Measurements from ENCODE around the gene RFX2.

RFX2 gene

DNA sequence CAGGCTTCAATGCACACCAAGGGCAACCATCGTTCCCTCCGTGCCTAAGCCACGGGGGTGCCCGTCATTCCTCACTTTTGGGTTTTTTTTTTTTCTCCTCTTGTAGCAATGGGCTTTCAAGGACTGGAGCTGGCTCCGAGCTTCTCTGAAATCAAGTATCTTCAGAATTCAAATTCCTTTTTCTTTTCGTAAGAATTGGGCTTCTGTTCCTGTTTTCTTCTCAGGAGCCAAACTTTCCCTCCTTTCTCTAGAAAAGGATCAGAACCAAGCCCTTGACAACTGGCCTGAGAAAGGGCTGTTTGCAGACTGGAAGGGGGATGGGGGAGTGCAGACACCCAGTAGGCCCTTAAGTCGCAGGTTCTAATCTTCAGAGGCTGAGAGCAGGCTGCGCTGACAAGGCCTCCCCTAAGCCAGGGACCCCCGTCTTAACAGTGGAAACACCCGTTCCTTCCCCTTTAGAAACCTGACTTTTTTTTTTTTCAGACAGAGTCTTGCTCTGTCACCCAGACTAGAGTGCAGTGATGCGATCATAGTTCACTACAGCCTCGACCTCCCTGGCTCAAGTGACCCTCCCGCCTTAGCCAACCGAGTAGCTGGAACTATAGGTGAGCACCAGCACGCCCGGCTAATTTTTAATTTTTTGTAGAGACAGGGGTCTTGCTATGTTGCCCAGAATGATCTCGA lies 51.6 kb downstream of the RFX2 start:
- DNase-seq, result no peak

DNA sequence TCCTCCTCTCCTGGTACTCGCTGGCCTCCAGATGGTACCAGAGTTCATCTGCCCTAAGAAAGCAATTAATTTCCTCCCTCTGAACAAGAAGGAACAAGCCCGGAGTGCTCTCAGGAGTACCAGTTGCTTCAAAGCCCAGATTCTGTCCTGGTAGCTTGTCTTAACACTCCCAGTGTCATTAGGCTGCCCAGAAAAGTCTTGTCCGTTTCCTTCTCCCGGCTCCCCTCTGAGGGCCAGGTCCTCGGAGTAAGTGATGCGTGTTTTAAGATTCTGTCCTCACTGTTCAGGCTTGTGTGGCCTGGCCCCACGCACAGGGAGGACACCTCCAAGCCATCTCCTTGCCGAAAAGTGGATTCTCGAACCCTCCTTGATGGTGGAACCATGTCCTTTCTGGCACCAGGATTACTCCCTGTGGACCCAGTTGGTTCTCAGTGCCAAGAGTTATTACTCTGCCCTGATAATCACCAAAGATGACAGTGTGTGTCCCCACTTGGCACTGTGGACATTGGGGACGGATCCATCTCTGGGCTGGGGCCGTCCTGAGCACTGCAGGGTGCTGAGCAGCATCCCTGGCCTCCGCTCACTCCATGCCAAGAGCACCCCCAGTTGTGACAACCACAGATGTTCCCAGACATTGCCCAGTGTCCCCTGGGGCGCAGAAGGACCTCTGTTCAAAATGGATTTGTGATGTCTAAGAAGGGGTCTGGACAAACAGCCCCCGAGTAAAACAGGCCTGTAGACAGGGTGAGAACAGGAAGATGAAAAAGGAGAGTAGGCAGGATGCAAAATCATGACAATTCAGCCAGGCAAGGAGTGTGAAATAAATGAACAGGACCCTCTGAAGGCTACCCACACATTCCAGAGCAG lies 52.4 kb downstream of the RFX2 start:
- DNase-seq, result no peak

DNA sequence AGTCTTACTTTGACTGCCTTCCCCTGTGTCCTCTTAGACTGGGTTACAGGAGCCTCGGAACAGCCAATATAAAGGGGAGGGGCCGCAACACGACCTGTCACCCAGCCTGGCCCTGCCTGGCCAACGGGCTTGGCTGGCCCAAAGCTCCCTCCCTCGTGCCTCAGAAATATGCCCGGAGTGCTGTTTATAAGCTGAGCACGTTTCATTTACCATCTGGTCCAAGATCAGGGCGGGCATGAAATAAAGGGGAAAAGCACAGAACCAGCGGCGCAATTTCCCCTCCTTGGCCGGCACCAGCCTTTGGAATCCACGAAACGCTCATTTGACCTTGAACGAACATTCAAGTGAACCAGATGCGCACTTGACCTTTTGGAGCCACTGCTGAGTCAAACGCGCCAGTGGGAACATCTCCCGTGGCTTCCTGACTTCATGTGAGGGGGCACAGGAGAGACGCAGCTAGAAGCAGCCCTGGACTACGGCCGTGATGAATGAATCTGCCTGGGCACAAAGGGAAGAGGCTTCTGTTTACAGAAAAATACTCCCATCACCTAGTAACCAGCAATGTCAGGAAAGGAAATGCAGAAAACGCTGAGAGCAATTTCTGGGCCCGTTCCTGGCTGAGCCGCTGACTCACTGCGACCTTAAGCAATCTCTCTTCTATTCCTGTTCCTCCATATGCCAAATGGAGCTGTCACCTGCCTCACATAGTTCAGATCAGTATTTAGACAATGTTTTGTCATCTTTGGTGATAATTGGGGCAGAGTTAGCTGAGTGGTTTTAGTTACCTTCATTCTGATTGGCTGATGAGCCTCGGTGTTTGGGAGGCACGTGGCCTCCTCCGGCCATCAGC lies 53.3 kb downstream of the RFX2 start:
- DNase-seq, result peak; percentile 91

DNA sequence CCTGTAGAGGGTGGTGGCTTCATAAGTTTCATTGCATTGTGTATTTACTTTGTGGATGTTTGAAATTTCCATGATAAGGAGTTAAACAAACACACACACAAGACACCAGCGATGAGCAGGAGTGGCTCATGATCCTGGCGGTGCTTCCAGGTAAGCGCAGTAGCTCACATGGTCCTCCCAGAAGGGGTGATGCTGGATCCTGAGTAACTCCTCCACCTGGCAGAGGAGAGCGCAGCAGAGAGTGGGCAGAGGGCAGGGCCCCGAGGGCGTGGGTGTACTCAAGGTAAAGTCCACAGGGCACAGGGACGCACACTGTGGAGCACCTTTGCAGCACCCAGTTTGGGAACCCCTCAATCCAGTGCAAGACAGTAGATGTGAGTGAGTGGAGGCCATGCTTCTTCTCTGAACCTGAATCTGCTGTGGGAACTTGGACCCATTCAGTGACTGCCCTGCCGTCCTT lies 54.0 kb downstream of the RFX2 start:
- DNase-seq, result no peak

DNA sequence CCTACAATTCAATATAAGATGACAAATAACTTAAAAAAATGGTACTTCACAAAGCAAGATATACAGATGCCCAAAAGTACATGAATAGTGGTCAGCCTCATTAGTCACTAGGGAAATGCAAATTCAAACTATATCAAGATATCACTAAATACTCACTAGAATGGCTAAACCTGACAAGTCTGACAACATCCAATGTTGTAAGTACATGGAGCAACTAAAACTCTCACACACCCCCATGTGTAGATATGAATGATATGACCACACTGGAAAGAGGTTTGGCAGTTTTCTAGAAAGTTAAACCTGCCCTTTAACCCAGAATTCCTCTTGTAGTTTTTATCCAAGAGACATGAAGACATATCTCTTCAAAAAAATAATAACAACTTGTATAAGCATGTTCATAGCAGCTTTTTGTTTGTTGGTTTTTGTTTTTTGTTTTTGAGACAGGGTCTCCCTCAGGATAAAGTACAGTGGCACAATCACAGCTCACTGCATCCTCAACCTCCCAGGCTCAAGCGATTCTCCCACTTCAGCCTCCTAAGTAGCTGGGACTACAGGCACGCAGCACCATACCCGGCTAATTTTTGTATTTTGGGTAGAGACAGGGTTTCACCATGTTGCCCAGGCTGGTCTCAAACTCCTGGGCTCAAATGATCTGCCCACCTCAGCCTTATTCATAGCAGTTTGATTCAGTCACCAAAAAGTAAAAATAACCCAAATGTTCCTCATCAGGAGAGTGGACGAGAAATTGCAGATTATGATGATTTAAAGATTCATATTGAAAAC lies 55.1 kb downstream of the RFX2 start:
- no peak for DNase-seq

DNA sequence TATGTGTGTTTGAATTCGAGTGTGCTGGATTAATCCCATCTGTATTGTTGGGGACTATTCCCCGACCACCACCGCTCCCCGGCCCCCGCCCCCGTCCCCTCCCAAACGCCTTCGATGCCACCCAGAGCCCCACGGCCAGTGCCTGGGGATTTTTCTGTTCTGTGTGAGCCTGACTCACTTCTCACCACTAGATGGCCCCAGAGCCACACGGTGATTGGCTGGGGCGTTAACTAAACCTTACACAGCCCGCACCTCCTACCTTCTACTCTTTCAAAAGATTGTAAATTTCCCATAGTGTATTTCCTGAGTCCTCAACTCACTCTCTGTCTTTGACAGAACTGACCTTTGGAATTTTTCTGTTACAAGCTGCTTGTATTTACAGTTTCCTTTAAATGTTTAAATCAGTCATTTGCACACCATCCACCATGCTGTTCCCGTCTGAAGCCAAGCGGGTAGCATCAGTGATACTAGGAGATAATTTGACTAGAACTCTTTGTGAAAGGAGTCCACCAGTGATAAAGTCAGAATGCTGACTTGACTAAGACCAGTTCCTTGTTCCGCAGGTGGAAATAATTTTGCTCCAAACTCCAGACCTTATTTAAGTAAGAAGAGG lies 61.4 kb downstream of the RFX2 start:
- DNase-seq, result peak; percentile 36

DNA sequence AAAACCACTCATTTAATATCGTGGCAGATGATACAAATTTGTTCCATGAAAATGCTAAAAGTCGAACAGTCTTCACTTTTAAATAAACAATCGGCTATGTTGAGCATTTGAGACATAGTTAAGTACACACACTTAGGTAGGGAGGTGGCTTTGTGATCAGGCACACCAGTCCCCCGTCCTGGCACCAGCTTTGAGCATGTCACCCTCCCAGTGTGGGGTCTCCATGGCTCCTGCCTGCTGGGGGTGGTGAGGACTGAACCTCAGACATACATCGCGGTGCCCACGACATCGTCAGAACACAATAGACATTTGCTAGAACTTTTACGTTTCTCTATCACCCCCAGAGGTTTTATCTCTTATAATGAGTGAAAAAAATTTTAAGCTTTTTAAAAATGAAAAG lies 62.0 kb downstream of the RFX2 start:
- no peak for DNase-seq

DNA sequence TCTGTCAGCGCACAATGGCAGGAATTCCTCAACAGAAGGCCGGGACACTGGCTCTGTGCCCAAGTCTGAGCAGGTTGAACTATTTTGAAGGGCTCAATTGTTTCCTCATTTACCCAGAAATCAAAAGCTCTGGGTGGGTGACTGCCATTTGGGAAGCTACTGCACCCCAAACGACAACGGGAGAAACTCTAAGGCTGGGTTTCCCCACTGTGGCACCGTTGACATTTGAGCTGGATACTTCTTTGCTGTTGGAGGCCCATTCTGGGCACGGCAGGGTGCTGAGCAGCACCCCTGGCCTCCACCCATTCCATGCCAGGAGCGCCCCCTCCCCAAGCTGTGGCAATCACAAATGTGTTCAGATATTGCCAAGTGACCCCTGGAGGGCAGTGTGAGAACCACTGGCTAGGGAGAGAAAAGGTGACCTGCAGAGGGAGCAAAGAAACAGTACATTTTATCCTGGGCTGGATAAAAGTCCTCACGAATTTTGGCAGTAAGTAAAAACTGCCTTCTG lies 62.5 kb downstream of the RFX2 start:
- DNase-seq, result no peak

DNA sequence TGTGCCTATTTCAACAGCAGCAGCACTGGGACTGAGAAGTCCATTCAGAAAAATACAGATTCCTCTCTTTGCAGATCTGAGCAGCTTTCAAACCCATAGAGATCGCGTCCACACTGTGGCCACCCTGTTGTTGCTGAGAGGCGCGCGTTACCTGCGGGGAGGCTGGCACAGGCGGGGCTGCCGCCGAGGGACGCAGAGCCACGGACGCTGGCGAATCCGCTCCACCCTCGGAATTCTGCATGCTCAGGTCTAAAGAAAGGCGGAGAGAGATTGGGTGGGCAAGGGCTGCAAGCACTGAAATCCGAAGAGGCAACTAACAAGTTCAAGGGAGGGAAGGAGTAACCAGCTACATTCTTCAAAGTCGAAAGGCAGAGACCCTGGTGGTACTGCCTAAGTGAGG lies 63.0 kb downstream of the RFX2 start:
- no peak for DNase-seq

DNA sequence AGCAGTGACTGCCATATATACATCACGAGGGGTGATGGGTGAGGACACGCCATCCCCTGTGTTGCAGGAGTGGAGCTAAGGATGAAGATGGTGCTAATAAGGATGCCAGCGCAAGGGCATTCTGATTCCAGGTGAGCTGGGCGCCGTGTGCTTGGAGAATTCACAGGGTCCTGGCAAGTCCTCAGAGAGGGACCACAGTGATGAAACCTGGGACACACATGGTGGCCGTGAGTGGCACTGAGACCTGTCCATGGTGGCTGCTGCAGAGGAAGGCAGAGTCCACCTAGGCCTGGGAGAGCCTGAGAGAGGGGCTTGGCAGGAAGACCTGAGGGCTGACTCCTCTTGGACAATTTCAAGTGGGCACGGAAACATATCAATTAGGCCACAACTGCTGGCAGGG lies 65.2 kb downstream of the RFX2 start:
- DNase-seq, result no peak

DNA sequence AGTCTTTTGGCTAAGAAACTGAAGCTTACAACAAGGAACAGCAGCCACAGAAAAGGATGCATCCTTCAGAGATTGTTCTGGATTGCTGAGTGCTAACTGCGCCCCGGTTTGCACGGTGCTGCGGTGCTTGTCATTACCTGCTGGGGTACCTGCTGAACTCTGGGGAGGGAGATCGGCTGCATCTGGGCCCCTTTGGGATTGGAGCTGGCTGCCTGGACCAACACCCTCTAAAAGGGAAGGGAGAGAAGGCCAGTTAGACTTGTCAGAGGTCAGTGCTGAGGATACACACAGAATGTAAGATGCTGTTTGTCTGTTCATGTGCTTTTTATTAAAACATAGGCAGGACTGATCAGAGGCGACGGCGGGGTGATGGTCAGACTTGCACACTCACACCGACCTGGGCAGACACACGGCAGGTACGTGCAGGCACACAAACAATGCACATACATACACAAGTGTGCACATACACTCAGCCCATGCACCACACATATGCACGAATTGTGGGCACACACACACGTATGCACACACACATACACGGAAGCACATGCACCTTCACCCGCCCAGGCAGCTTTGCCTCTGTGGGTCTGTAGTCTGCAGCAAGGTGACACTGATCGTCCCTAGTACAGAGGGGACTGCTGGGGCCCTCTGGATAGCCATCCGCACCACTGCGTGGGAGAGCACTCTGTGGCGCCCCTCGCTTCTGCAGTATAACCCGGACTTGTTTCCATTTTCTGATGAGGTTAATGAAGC lies 66.1 kb downstream of the RFX2 start:
- no peak for DNase-seq

DNA sequence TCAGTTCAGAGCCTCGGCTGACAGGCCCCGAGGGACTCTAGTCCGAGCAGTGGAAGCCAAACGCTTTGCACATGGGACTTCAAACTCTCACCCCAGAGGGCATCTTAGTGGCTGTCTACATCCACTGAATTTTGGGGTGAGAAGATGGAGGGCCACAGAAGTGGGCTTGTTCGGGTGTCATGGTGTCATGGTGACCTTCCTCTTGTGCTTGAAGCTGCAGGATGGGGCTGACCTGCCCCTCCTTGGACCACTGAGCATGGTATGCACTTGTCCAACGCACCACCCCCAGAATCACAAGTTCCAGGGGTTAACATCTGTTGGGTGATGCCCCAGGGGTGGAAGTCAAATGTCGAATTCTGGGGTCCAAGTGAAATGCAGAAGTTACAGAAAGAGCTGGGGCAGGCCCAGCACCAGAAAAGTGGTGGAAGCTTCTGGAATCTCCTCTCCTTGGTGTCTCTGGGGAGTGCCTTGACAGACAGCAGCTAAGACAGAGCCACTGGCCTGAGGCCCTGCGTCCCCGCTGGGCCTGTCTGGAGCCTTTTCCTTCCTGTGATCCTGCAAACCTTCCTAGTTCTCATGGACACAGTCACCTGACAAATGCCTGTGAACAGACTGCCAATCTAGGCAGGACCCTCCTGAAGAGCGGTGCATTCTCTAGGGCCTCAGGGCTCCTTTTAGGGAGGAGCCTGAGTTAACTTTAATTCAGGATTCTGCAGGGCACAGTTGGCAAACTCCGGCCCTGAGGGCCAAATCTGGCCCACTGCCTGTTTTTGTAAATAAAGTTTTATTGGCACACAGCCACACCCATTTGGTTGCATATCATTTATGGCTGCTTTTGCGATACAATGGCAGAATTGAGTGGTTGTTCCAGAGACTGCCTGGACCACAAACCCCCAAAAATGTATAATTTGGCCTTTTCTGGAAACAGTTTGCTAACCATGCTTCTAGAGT lies 67.2 kb downstream of the RFX2 start:
- DNase-seq, result no peak

DNA sequence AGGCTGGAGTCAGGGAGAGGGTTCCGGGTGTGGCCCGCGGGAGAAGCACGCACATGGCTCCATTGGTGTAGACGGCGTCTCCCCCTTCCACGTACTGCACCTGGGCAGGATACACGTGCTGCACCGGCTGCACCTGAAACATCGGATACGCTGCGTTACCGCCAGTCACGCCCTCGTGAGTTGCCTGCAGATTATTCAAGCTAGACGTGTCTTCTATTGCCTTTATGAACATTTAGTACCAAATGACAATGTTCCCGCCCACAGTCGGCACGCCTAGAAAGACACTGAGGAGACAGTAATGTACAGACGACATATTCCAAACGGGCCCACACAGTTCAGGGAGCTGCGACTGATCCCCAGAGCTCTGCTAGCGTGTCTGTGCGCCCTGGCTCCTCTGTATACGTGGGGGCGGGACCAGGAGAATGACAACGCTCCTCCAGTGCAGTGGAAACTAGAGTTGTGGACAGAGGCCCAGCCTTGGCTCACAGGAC lies 68.3 kb downstream of the RFX2 start:
- DNase-seq, result no peak

DNA sequence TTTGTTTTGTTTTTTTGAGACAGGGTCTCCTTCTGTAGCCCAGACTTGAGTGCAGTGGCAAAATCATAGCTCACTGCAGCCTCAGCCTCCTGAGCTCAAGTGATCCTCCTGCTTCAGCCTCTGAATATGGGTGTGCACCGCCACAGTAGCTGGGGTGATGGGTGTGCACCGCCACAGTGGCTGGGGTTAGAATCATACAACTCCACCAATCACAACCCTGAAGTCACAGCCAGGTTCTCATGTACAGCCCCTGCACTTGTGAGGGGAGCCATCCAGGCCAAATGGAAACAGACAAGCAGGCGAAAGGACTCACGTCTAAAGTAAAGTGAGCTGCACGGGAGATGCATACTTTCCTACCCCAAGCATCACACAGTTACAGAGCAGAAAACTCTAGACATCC lies 69.2 kb downstream of the RFX2 start:
- DNase-seq, result no peak

DNA sequence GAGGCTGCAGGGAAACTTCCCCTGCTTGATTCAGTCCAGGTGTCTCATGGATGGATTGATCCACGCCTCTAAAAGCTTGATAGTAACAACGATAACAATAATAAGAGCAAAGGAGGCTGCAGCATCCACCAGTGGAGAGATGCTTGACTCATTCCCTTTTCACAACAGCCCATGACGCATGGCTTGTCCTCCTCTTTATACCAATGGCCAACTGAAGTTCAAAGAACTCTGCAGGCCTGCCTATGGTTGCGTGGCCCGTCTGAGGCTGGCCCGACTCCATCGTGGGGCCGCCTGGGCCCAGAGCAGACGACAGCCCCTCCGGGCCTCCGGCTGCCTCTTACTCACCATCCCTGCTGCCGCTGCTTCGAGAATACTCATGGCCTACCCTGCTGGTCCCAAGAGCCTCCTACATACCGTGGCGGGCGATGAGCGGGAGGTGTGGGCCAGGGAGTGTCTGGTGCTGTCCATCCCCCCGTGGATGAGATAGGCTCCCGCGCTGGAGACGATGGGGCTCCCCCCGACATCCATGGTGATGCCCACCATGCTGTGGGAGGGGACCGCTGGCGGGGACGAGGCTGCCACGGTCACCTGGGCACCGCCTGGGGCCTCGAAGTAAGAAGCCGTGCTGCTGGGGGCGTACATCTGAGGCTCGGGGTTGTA lies 70.6 kb downstream of the RFX2 start:
- no peak for DNase-seq

DNA sequence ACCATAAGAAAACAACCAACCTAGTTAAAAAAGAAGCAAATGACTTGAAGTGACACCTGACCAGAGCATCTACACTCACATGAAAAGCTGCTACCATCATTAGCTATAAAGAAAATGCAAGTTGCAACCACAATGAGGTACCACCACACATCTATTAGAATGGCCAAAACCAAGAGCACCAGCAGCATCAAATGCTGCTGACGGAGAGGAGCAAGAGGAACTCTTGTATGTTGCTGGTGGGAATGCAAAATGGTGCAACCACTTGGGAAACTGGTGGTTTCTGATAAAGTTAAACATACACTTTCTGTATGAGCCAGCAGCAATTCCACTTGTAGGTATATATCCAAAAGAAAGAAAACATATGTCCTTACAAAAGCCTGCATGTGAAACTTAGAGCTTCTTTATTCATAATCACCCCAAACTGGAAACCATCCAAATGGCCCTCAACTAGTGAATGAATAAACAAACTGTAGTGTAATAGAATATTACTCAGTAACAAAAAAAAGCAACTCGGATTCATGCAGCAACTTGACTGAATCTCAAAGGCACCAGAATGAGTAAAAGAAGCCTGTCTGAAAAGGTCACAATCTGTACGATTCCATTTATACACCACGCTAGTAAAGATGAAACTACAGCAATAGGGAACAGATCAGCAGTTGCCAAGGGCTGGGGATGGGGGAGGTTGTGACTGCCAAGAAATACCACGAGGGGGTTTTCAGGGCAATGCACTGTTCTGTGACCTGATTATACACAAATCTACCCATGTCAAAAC lies 71.5 kb downstream of the RFX2 start:
- DNase-seq, result no peak

DNA sequence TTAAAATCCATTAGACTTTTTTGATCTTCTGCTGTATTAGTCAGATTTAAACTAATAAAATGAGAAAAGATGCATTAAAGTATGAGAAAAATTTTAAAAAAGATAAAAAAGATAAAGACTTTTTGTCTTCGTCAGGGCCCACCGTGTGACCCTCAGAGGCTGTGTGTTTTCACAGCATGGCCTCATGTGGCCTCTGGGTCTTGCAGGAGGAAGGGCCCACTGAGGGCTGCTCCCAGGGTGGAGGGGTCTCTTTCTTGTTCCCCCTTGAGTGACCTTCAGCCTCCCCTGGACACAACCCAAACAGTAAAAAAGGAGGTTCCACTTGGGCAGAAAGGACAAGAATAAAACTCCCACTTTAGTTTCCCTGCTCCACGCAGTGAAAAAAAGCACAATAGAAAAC lies 75.3 kb downstream of the RFX2 start:
- DNase-seq, result no peak

DNA sequence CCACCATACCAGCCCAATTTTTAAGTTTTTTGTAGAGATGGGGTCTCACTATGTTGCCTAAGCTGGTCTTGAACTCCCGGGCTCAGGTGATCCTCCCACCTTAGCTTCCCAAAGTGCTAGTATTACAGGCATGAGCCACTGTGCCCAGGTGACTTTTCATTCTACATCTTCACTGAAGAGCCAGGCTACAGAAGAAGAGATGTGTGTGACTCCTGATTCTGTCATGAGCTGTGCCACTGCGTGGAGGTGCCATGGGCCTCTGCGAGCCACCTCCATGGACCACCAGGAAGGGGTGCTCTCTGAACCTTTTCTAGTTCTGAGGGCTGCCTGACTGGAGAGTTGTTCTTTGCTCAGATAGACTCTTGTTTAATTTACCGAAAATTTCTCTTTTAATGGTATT lies 75.8 kb downstream of the RFX2 start:
- no peak for DNase-seq
